B cell (primary cell): ENCODE data around the gene COMMD4. TPM values are rescaled to one million over a fixed set of nuclear protein-coding genes. Genes with fewer than 3 reads are reported as not detected.

Experiments used
- ATAC-seq: fragments of 200-7000 bp; cut with Tn5 transposase; one replicate; pipeline ENCODE4 v1.10.0; 2021; ENCODE audit warnings: low read depth, mild to moderate bottlenecking, moderate number of reproducible peaks, moderate library complexity
- CTCF ChIA-PET: fragments of 350-600 bp; sonication (Branson Sonifier 250); formaldehyde crosslinking; loops from one replicate; lab custom pipeline; 2021; ENCODE audit warnings: antibody characterized with exemption, inconsistent platforms; lab: Charles Lee
- POLR2A ChIA-PET: fragments of 350-600 bp; sonication (Branson Sonifier 250); formaldehyde crosslinking; loops from one replicate; lab custom pipeline; 2021; ENCODE audit warnings: antibody characterized with exemption; lab: Charles Lee
- DNase-seq: peaks from one replicate; pipeline ENCODE4 v3.0.0; 2013
- H2AFZ ChIP-seq: 2 replicates; pipeline ENCODE4 v1.6.1; 2012; ENCODE audit warnings: mild to moderate bottlenecking, low read depth, low read length; ENCODE audit not compliant: insufficient read depth, poor library complexity, severe bottlenecking
- H3K27ac ChIP-seq, 2 donors: 1 replicate in 1 of 2; 2 replicates in 1 of 2; pipeline ENCODE4 v1.5.1; 2012 to 2013; ENCODE audit warnings: low read length in 2 of 2, mild to moderate bottlenecking in 2 of 2, moderate library complexity in 1 of 2
- H3K27me3 ChIP-seq, 4 experiments: fragments of 200-600 bp in 1 of 4; sonication (generic) in 1 of 4; replicated peaks in 1 of 4; 1 replicate in 2 of 4; 2 replicates in 2 of 4; pipeline versions ENCODE4 v1.6.1 to v1.7.0; 2013 to 2016; ENCODE audit warnings: low read length in 3 of 4, mild to moderate bottlenecking in 2 of 4, mixed read lengths in 1 of 4, moderate library complexity in 1 of 4; ENCODE audit not compliant: insufficient read depth in 4 of 4, control insufficient read depth in 3 of 4; ENCODE audit errors: control extremely low read depth in 1 of 4
- H3K36me3 ChIP-seq, 2 experiments: replicated peaks in 1 of 2; 1 replicate in 1 of 2; 2 replicates in 1 of 2; pipeline versions ENCODE4 v1.6.1 to v1.7.1; 2013; ENCODE audit warnings: low read length in 1 of 2; ENCODE audit not compliant: insufficient read depth in 2 of 2, control insufficient read depth in 1 of 2; ENCODE audit errors: control extremely low read depth in 1 of 2, extremely low read depth in 1 of 2
- H3K4me1 ChIP-seq, 2 donors: fragments of 200-600 bp in 1 of 2; sonication (generic) in 1 of 2; 1 replicate in 1 of 2; 2 replicates in 1 of 2; pipeline versions ENCODE4 v1.5.1 to v1.6.1; 2013 to 2017; ENCODE audit warnings: low read length in 2 of 2; ENCODE audit not compliant: control insufficient read depth in 2 of 2, insufficient read depth in 2 of 2
- H3K4me2 ChIP-seq: replicated peaks from 2 replicates; pipeline ENCODE3; 2012; ENCODE audit warnings: mild to moderate bottlenecking, low read depth, low read length; ENCODE audit not compliant: poor library complexity, severe bottlenecking
- H3K4me3 ChIP-seq, 5 experiments: fragments of 200-600 bp in 1 of 5; sonication (generic) in 1 of 5; 1 replicate in 3 of 5; 2 replicates in 2 of 5; pipeline versions ENCODE4 v1.5.1 to v1.7.0; 2011 to 2016; ENCODE audit warnings: low read length in 4 of 5, mild to moderate bottlenecking in 4 of 5, low read depth in 2 of 5, control low read depth in 1 of 5, moderate library complexity in 1 of 5; ENCODE audit not compliant: insufficient read depth in 1 of 5; ENCODE audit errors: control extremely low read depth in 1 of 5, extremely low read depth in 1 of 5
- H3K79me2 ChIP-seq: fragments of 200-600 bp; sonication (generic); one replicate; pipeline ENCODE4 v1.6.0; 2016; ENCODE audit warnings: low read length; ENCODE audit not compliant: control insufficient read depth, insufficient read depth
- H3K9ac ChIP-seq: fragments of 200-600 bp; sonication (generic); 2 replicates; pipeline ENCODE4 v1.6.1; 2017; ENCODE audit warnings: mild to moderate bottlenecking, low read length, moderate library complexity
- H3K9me3 ChIP-seq, 3 donors: one replicate each; pipeline versions ENCODE4 v1.6.1 to v1.7.1; 2013; ENCODE audit warnings: low read length in 2 of 3; ENCODE audit not compliant: control insufficient read depth in 2 of 3, insufficient read depth in 1 of 3; ENCODE audit errors: control extremely low read depth in 1 of 3
- H4K20me1 ChIP-seq: 2 replicates; pipeline ENCODE4 v1.6.0; 2012; ENCODE audit warnings: mild to moderate bottlenecking, low read length; ENCODE audit not compliant: insufficient read depth, control insufficient read depth, poor library complexity, severe bottlenecking
- H3K27ac Mint-ChIP-seq: one replicate; pipeline ENCODE4 v1.8.0; 2021; ENCODE audit warnings: mixed read lengths
- H3K27me3 Mint-ChIP-seq: one replicate; pipeline ENCODE4 v1.8.0; 2021; ENCODE audit warnings: mixed read lengths
- H3K4me1 Mint-ChIP-seq: one replicate; pipeline ENCODE4 v1.8.0; 2021; ENCODE audit warnings: mixed read lengths
- H3K4me3 Mint-ChIP-seq: one replicate; pipeline ENCODE4 v1.8.0; 2021; ENCODE audit warnings: mixed read lengths
- H3K9me3 Mint-ChIP-seq: one replicate; pipeline ENCODE4 v1.8.0; 2022; ENCODE audit warnings: mixed read lengths; ENCODE audit not compliant: insufficient read depth
- CTCF ChIP-seq: fragments of 200-600 bp; IDR thresholded peaks from one replicate; pipeline ENCODE4 v1.8.0; 2022; ENCODE audit warnings: antibody characterized with exemption, mild to moderate bottlenecking
- EZH2 ChIP-seq: IDR thresholded peaks from 2 replicates; pipeline ENCODE4 v1.6.1; 2012; ENCODE audit warnings: borderline replicate concordance, low read depth, mild to moderate bottlenecking, moderate library complexity, low read length; ENCODE audit not compliant: insufficient read depth, poor library complexity, severe bottlenecking
- WGBS: methylation state at CpG from one replicate; pipeline ENCODE4 v1.1.5; 2013; ENCODE audit warnings: missing lambda C conversion rate; ENCODE audit not compliant: insufficient coverage; 5-methylcytosine and 5-hydroxymethylcytosine counted together
- intact Hi-C: fragments of 100-400 bp; cut with micrococcal nuclease; formaldehyde crosslinking; loops from one replicate; pipeline ENCODE4 v1.10.0; 2022
- polyA plus RNA-seq: library from polyadenylated mRNA; depleted of rRNA; stranded (reverse); fragments of >200 nt; gene quantifications from 2 replicates; pipeline ENCODE4 v1.2.3, GENCODE V29; 2012
- total RNA-seq, 2 donors: library from RNA; stranded (reverse); fragments of 120-200 nt in 1 of 2; gene quantifications; 1 replicate in 1 of 2; 2 replicates in 1 of 2; pipeline versions ENCODE4 v1.2.3 to v1.2.4, GENCODE V29; 2013 to 2022

The COMMD4 gene
- total and polyA plus RNA-seq, 2 donors (not counting 1 experiment from before 2014, with no cell fraction given): 57.9 to 63.5 TPM

GRCh38 chr15:75335313-75335704 is 554 bp upstream of the COMMD4 start:
- Histone ChIP-seq H3K27me3 (no peaks in the 10 kb centered on the region), H3K4me2 (peak overlapping the region; percentile 95), H2AFZ (peak overlapping the region; percentile 93), H3K36me3 (peaks cover 0 to 8% of the 10 kb centered on the region in 2 experiments), H3K79me2 (no peaks in the 10 kb centered on the region), H3K27ac (no peak overlapping the region), H3K9me3 (no peaks in the 10 kb centered on the region), H4K20me1 (no peaks in the 10 kb centered on the region), H3K4me1 (peaks cover 9 to 16% of the 10 kb centered on the region in 2 donors), H3K4me3 (peak overlapping the region; percentile 34 to 93 (median 83)), H3K9ac (peak overlapping the region; percentile 92)
- POLR2A ChIA-PET: interaction anchor here (0.6 to 1.9 kb wide), 3 partner anchors 12 to 664 kb away, joined by 4 to 12 read pairs (median 4); partner anchors contain the start of gene NEIL1
- Mint-ChIP-seq H3K27ac (peak overlapping the region; percentile 90), H3K27me3 (peaks cover 4% of the 10 kb centered on the region), H3K4me1 (peaks cover 18% of the 10 kb centered on the region), H3K9me3 (no peaks in the 10 kb centered on the region), H3K4me3 (peak overlapping the region; percentile 96)
- WGBS: 0% methylated on average over 1 of the region's 3 CpGs
- no peak for TF ChIP-seq EZH2
- DNase-seq: no peak
- intact Hi-C loops: no loop called here
- ATAC-seq: no peak
- CTCF ChIA-PET: interaction anchor here (1.0 to 2.7 kb wide), 3 partner anchors 33 to 292 kb away, joined by 3 to 13 read pairs (median 4); partner anchors contain the start of gene MAN2C1

GRCh38 chr15:75338661-75339240 is 2.9 kb downstream of the COMMD4 start:
- ATAC-seq: no peak

More at GRCh38 chr15:75338661-75339240, 2.9 kb downstream of the COMMD4 start:
- H3K4me1 ChIP-seq: peaks cover 9 to 16% of the 10 kb centered on the region in 2 donors
- ChIA-PET CTCF (no interaction called here), POLR2A (no interaction called here)
- no peaks in the 10 kb centered on the region for H3K27me3 Mint-ChIP-seq
- no peaks in the 10 kb centered on the region for H3K9me3 Mint-ChIP-seq
- H4K20me1 ChIP-seq: no peaks in the 10 kb centered on the region
- no peak overlapping the region for H3K9ac ChIP-seq
- H3K27ac ChIP-seq: no peak overlapping the region
- TF ChIP-seq EZH2: no peak
- TF ChIP-seq CTCF: no peak
- no peak for DNase-seq
- intact Hi-C loops: no loop called here
- H3K4me3 ChIP-seq: no peak overlapping the region
- no peak overlapping the region for H3K4me3 Mint-ChIP-seq
- H3K9me3 ChIP-seq: no peaks in the 10 kb centered on the region
- no peak overlapping the region for H2AFZ ChIP-seq
- no peaks in the 10 kb centered on the region for H3K79me2 ChIP-seq
- WGBS: 100% methylated on average over 9 of the region's 11 CpGs
- no peaks in the 10 kb centered on the region for H3K27me3 ChIP-seq
- no peak overlapping the region for H3K27ac Mint-ChIP-seq
- H3K36me3 ChIP-seq: peaks cover 0 to 8% of the 10 kb centered on the region in 2 experiments
- no peak overlapping the region for H3K4me2 ChIP-seq
- peaks cover 18% of the 10 kb centered on the region for H3K4me1 Mint-ChIP-seq
